ENCODE data around the gene LYRM2. TPM values are rescaled to one million over a fixed set of nuclear protein-coding genes. Genes with fewer than 3 reads are reported as not detected.

LYRM2 gene
- total RNA-seq, 1 donor from 2014 or later: 32.9 TPM

DNA sequence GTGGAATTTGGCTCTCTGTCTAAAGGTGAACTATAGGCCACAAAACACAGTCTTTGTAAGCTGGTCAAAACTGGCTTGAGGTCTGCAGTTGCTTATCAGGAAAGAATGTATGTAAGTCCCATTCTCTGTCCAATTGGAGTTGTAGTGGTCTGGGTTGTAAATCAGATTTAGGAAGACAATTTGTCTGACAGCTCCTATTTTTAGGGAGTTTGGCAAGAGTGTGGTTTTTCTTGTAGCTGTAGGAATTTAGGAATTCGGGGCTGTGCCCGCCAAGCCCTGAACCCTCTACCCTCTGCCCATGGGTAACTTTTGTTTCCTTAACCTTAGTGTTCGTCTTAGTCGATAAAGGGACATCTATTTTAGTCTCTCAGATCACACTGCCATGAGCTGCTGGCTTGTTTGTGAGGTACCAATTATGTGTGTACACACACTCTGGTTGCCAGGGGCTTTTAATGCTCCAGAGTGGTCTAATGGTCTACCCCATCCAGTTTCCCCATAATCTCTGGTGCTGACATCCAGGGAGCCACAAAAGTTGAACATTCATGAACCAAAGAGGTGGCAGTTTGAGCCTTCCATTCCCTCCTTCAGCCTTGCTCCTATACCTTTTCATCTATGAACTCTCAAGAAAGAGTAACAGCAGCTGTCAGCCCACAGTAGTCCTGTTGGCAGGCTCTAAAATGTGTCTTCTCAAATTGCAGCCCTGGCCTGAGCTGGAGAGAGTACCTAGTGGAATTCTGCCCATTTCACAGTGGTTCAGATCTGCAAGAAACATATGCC is 112.6 kb downstream of the LYRM2 start:
- H3K4me1 Mint-ChIP-seq (ENCODE audit: unreplicated experiment): no peaks in the 10 kb centered on the region
- TF ChIP-seq, protein P1, sequence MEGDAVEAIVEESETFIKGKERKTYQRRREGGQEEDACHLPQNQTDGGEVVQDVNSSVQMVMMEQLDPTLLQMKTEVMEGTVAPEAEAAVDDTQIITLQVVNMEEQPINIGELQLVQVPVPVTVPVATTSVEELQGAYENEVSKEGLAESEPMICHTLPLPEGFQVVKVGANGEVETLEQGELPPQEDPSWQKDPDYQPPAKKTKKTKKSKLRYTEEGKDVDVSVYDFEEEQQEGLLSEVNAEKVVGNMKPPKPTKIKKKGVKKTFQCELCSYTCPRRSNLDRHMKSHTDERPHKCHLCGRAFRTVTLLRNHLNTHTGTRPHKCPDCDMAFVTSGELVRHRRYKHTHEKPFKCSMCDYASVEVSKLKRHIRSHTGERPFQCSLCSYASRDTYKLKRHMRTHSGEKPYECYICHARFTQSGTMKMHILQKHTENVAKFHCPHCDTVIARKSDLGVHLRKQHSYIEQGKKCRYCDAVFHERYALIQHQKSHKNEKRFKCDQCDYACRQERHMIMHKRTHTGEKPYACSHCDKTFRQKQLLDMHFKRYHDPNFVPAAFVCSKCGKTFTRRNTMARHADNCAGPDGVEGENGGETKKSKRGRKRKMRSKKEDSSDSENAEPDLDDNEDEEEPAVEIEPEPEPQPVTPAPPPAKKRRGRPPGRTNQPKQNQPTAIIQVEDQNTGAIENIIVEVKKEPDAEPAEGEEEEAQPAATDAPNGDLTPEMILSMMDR (conservative IDR thresholded peaks at IDR 0.05): no peak
- no peak overlapping the region for H3K4me3 Mint-ChIP-seq
- no peak for DNase-seq (ENCODE audit: extremely low spot score, unreplicated experiment)
- H3K27me3 Mint-ChIP-seq: no peaks in the 10 kb centered on the region
- peaks cover 11% of the 10 kb centered on the region for H3K36me3 Mint-ChIP-seq
- H3K9me3 Mint-ChIP-seq: no peaks in the 10 kb centered on the region
- H3K27ac Mint-ChIP-seq: no peak overlapping the region

DNA sequence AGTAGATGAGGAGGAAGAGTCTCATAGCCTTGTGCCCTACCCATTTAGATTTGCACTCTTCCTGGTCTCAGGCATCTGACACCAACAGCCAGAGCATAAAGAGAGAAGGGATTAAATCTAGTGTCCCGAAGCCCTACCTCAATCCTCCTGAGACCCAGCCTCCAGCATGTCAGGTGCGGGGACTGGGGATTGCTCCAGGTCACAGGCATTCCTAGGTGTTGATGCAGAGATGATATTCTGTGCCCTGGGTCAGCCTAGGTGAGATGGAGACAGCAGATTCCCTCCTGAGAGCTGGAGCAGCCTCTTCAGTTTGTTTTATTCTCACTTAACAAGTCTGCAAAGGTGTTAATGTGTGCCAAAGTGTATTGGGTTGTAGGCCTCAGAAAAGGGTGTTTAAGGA is 115.8 kb downstream of the LYRM2 start:
- DNase-seq (ENCODE audit: extremely low spot score, unreplicated experiment): no peak
- H3K27ac Mint-ChIP-seq: no peak overlapping the region
- H3K4me3 Mint-ChIP-seq: no peak overlapping the region
- H3K36me3 Mint-ChIP-seq: no peaks in the 10 kb centered on the region
- no peaks in the 10 kb centered on the region for H3K9me3 Mint-ChIP-seq
- no peaks in the 10 kb centered on the region for H3K4me1 Mint-ChIP-seq (ENCODE audit: unreplicated experiment)
- TF ChIP-seq, protein P1 (conservative IDR thresholded peaks at IDR 0.05): no peak
- H3K27me3 Mint-ChIP-seq: no peaks in the 10 kb centered on the region

DNA sequence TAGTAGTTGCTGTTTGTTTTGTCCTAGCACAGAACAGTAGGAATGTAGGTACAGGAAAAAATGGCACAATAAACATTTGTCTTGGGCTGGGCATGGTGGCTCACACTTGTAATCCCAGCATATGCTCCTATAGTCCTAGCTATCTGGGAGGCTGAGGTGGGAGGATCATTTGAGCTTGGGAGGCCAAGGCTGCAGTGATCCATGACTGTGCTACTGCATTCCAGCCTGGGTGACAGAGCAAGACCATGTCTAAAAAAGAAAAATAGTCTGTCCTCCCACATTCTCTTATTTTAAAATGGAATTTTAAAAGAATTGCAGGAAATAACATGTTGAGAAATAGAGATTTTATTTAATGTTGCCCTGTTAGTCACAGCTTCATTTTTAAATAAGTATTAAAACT is 117.8 kb downstream of the LYRM2 start:
- H3K4me1 Mint-ChIP-seq (ENCODE audit: unreplicated experiment): no peaks in the 10 kb centered on the region
- TF ChIP-seq, protein P1 (conservative IDR thresholded peaks at IDR 0.05): no peak
- no peak overlapping the region for H3K4me3 Mint-ChIP-seq
- H3K9me3 Mint-ChIP-seq: no peaks in the 10 kb centered on the region
- no peak overlapping the region for H3K27ac Mint-ChIP-seq
- no peaks in the 10 kb centered on the region for H3K36me3 Mint-ChIP-seq
- no peaks in the 10 kb centered on the region for H3K27me3 Mint-ChIP-seq
- no peak for DNase-seq (ENCODE audit: extremely low spot score, unreplicated experiment)

DNA sequence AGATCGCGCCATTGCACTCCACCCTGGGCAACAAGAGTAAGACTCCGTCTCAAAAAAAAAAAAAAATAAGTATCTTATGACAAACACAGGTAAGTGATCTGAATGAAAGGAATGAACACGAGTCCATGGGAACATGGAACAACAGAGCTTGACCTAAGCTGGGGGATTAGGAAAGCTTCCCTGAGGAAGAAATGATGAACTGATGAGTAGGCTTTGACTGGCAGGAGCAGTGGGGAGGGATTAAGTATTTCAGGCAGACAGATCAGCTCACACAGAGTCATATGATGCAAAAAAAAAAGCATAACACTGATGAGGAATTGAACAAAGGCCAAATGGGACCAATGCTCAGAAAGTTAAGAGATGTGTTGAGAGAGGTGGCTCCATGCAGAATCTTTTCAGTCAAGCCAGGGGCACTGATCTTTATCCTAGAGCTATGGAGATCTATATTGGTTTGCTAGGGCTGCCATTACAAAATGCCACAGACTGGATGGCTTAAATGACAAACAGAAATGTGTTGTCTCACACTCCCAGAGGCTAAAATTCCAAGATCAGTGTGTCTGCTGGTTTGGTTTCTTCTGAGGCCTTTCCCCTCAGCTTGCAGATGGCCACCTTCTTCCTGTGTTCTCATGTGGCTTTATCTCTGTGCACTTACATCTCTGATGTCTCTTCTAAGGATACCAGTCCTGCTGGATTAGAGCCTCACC is 120.0 kb downstream of the LYRM2 start:
- Mint-ChIP-seq H3K27me3 (no peaks in the 10 kb centered on the region), H3K9me3 (no peaks in the 10 kb centered on the region), H3K27ac (no peak overlapping the region), H3K4me3 (no peak overlapping the region), H3K4me1 (ENCODE audit: unreplicated experiment) (no peaks in the 10 kb centered on the region), H3K36me3 (peaks cover 3% of the 10 kb centered on the region)
- TF ChIP-seq, protein P1 (conservative IDR thresholded peaks at IDR 0.05): no peak
- no peak for DNase-seq (ENCODE audit: extremely low spot score, unreplicated experiment)

Other genes starting within 250 kb of the LYRM2 start
- 18.0 and 19.7 TPM in 2 replicates for gene RRAGD, start 226.5 kb downstream of the LYRM2 start, total RNA-seq (ENCODE audit: low replicate concordance)
- gene ANKRD6, start 205.6 kb downstream of the LYRM2 start, total RNA-seq (ENCODE audit: low replicate concordance): 33.0 and 34.0 TPM in 2 replicates
- gene MDN1, start 181.0 kb upstream of the LYRM2 start, total RNA-seq (ENCODE audit: low replicate concordance): 36.7 and 43.1 TPM in 2 replicates
- 19.0 and 29.5 TPM in 2 replicates for gene CASP8AP2, start 191.1 kb upstream of the LYRM2 start, total RNA-seq (ENCODE audit: low replicate concordance)